Activated CD8-positive, alpha-beta T cell treated with anti-CD3 and anti-CD28 coated beads for 36 hours (primary cell): ENCODE data around the gene RNPS1. TPM values are rescaled to one million over a fixed set of nuclear protein-coding genes. Genes with fewer than 3 reads are reported as not detected.

Experiments used
- ATAC-seq: fragments of 200-7000 bp; cut with Tn5 transposase; one replicate; pipeline ENCODE4 v1.10.0; 2021; ENCODE audit warnings: mild to moderate bottlenecking, moderate library complexity
- CTCF ChIA-PET: fragments of 350-600 bp; sonication (Branson Sonifier 250); formaldehyde crosslinking; loops from one replicate; lab custom pipeline; 2021; ENCODE audit warnings: antibody characterized with exemption; lab: Charles Lee
- POLR2A ChIA-PET: fragments of 350-600 bp; sonication (Branson Sonifier 250); formaldehyde crosslinking; loops from one replicate; lab custom pipeline; 2021; ENCODE audit warnings: antibody characterized with exemption; lab: Charles Lee
- DNase-seq: peaks from one replicate; pipeline ENCODE4 v3.0.0-alpha.2; 2020
- H3K27ac Mint-ChIP-seq: one replicate; pipeline ENCODE4 v1.8.0; 2021; ENCODE audit warnings: mild to moderate bottlenecking, mixed read lengths
- H3K27me3 Mint-ChIP-seq: one replicate; pipeline ENCODE4 v1.8.0; 2021; ENCODE audit warnings: mixed read lengths
- H3K36me3 Mint-ChIP-seq: one replicate; pipeline ENCODE4 v1.8.0; 2021; ENCODE audit warnings: low read depth, mixed read lengths
- H3K4me1 Mint-ChIP-seq: one replicate; pipeline ENCODE4 v1.8.0; 2021; ENCODE audit warnings: low read depth, mixed read lengths
- H3K4me3 Mint-ChIP-seq: one replicate; pipeline ENCODE4 v1.8.0; 2021; ENCODE audit warnings: mild to moderate bottlenecking, moderate library complexity, mixed read lengths
- H3K9me3 Mint-ChIP-seq: one replicate; pipeline ENCODE4 v1.8.0; 2021; ENCODE audit warnings: mixed read lengths
- intact Hi-C: fragments of 100-400 bp; cut with micrococcal nuclease; formaldehyde crosslinking; loops from one replicate; pipeline ENCODE4 v1.10.0; 2022
- total RNA-seq, 2 experiments: library from RNA; stranded (reverse); gene quantifications; one replicate each; pipeline ENCODE4 v1.2.3, GENCODE V29; 2021
- TF ChIP-seq, protein P1 (sequence below): fragments of 200-600 bp; IDR thresholded peaks from one replicate; pipeline ENCODE4 v1.8.0; 2022; ENCODE audit warnings: antibody characterized with exemption, mild to moderate bottlenecking

The RNPS1 gene
- total RNA-seq, 2 experiments from 2014 or later: 334 to 358 TPM

DNA sequence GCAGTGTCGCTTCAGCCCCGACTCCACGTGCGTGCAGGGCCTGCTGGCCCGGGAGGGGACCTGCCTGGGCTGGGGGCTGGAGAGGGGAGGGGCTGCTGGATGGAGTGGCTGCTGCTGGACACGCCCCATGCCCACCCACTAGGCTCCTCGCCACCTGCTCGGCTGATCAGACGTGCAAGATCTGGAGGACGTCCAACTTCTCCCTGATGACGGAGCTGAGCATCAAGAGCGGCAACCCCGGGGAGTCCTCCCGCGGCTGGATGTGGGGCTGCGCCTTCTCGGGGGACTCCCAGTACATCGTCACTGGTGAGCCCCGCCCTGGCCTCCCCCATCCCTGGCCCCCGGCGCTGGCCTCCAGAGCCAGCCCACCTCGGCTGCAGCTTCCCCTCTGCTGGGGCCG lies 59.6 kb downstream of the RNPS1 start:
- TF ChIP-seq, protein P1, sequence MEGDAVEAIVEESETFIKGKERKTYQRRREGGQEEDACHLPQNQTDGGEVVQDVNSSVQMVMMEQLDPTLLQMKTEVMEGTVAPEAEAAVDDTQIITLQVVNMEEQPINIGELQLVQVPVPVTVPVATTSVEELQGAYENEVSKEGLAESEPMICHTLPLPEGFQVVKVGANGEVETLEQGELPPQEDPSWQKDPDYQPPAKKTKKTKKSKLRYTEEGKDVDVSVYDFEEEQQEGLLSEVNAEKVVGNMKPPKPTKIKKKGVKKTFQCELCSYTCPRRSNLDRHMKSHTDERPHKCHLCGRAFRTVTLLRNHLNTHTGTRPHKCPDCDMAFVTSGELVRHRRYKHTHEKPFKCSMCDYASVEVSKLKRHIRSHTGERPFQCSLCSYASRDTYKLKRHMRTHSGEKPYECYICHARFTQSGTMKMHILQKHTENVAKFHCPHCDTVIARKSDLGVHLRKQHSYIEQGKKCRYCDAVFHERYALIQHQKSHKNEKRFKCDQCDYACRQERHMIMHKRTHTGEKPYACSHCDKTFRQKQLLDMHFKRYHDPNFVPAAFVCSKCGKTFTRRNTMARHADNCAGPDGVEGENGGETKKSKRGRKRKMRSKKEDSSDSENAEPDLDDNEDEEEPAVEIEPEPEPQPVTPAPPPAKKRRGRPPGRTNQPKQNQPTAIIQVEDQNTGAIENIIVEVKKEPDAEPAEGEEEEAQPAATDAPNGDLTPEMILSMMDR: no peak
- peaks cover 31% of the 10 kb centered on the region for H3K4me1 Mint-ChIP-seq
- H3K27ac Mint-ChIP-seq: no peak overlapping the region
- intact Hi-C loops: no loop called here
- no peak for ATAC-seq
- peaks cover 40% of the 10 kb centered on the region for H3K36me3 Mint-ChIP-seq
- POLR2A ChIA-PET: interaction anchor here (2.4 to 10.2 kb wide), 2 partner anchors 43 to 53 kb away, joined by 7 to 95 read pairs; partner anchors contain the start of genes ECI1 and TRAF7
- no peak for DNase-seq
- H3K27me3 Mint-ChIP-seq: no peaks in the 10 kb centered on the region
- no peaks in the 10 kb centered on the region for H3K9me3 Mint-ChIP-seq
- CTCF ChIA-PET: no interaction called here
- no peak overlapping the region for H3K4me3 Mint-ChIP-seq

DNA sequence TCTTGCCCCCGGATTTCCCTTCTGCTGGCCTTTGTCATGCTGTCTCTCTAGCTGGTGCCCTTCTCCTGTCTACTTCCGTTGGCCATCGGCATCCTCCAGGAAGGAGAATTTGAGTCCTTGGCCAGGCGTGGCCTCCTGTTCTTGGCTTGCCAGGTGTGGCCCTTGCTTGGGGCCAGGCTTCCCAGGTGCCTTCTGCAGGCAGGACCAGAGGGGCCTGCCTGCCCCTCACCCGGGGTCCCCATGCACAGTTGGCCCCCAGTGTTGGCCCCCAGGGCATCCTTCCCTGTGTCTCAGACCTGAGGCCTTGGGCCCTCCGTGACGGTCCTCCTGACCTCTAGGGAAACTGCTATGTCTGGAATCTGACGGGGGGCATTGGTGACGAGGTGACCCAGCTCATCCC lies 60.1 kb downstream of the RNPS1 start:
- peak overlapping the region; percentile 57 for H3K27ac Mint-ChIP-seq
- intact Hi-C loops: no loop called here
- peak overlapping the region; percentile 88 for H3K4me3 Mint-ChIP-seq
- ChIA-PET POLR2A (interaction anchor here (1.3 to 10.2 kb wide), 3 partner anchors 44 to 243 kb away, joined by 3 to 95 read pairs (median 7); partner anchors contain the start of genes ECI1, RPS2 and TRAF7), CTCF (no interaction called here)
- no peak for ATAC-seq
- TF ChIP-seq, protein P1: no peak
- H3K36me3 Mint-ChIP-seq: peaks cover 38% of the 10 kb centered on the region
- no peaks in the 10 kb centered on the region for H3K27me3 Mint-ChIP-seq
- no peaks in the 10 kb centered on the region for H3K9me3 Mint-ChIP-seq
- no peak for DNase-seq
- peaks cover 26% of the 10 kb centered on the region for H3K4me1 Mint-ChIP-seq

DNA sequence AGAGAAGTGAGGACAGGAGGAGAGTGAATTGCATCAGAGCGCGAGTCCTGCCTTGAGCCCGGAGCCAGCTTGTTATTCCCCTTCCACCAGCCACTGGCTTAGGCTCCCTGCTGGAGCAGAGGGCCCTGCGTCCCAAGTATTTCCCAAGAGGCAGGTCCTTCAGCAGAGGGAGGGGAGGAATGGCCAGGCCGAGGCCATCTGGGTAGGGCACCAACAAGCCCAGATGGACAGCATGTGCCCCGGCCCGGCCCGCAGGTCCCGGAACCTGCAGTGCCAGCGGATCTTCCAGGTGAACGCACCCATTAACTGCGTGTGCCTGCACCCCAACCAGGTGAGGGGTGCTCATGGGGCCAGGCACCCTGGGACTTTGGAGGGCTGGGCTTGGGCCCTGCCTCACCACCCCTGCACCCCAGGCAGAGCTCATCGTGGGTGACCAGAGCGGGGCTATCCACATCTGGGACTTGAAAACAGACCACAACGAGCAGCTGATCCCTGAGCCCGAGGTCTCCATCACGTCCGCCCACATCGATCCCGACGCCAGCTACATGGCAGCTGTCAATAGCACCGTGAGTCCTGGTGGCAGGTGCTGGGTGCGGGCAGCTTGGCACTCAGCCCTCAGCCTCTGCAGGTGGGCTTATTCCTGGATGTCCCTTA lies 61.0 kb downstream of the RNPS1 start:
- ChIA-PET POLR2A (interaction anchor here (0.6 to 10.2 kb wide), 8 partner anchors 10 to 242 kb away, joined by 3 to 95 read pairs (median 6); partner anchors contain the start of genes CASKIN1, E4F1, ECI1 and RPS2), CTCF (interaction anchor here (1.3 to 1.8 kb wide), 3 partner anchors 7 to 184 kb away, joined by 4 to 5 read pairs (median 4); partner anchors contain the start of gene PGP)

DNA sequence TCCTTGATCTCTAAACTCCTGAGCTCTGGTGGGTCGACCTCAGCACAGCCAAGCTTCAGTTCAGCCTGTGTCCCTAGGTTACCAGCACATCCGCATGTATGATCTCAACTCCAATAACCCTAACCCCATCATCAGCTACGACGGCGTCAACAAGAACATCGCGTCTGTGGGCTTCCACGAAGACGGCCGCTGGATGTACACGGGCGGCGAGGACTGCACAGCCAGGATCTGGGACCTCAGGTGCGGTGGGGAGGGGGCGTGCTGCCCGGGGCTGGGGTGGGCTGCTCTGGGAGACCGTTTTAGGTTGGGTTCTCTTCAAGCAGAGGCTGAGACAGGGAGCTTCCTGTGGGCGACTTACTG lies 61.5 kb downstream of the RNPS1 start:
- TF ChIP-seq, protein P1: no peak
- Mint-ChIP-seq H3K4me1 (peaks cover 17% of the 10 kb centered on the region), H3K27ac (peak overlapping the region; percentile 87), H3K36me3 (peaks cover 27% of the 10 kb centered on the region), H3K9me3 (no peaks in the 10 kb centered on the region), H3K4me3 (peak overlapping the region; percentile 88), H3K27me3 (no peaks in the 10 kb centered on the region)
- POLR2A ChIA-PET: interaction anchor here (0.7 to 10.2 kb wide), 8 partner anchors 10 to 241 kb away, joined by 3 to 95 read pairs (median 6); partner anchors contain the start of genes CASKIN1, ECI1, GFER and RPS2
- DNase-seq (no peak), ATAC-seq (no peak)
- intact Hi-C loops: no loop called here
- CTCF ChIA-PET: interaction anchor here (1.3 to 1.8 kb wide), 4 partner anchors 8 to 184 kb away, joined by 3 to 5 read pairs (median 4); partner anchors contain the start of gene PGP

More for the DNA sequence above, 61.0 kb downstream of the RNPS1 start:
- Mint-ChIP-seq H3K27ac (peak overlapping the region; percentile 87), H3K9me3 (no peaks in the 10 kb centered on the region), H3K36me3 (peaks cover 31% of the 10 kb centered on the region), H3K27me3 (no peaks in the 10 kb centered on the region), H3K4me1 (peaks cover 20% of the 10 kb centered on the region), H3K4me3 (peak overlapping the region; percentile 88)
- TF ChIP-seq, protein P1: no peak
- no peak for DNase-seq
- ATAC-seq: no peak
- intact Hi-C loops: no loop called here

DNA sequence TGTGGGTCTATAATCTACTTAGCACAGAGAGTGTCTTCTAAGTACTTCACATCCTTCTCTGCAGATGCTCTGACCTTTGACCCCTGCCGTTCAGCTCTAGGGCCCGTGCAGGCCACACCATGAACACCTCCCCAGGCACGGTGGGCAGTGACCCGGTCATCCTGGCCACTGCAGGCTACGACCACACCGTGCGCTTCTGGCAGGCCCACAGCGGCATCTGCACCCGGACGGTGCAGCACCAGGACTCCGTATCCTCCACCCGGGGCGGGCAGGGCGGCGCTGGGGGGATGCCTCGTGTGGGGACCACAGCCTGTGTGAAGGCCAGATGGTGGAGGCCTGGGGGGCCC lies 62.0 kb downstream of the RNPS1 start:
- TF ChIP-seq, protein P1: no peak
- Mint-ChIP-seq H3K4me3 (peak overlapping the region; percentile 88), H3K36me3 (peaks cover 27% of the 10 kb centered on the region), H3K9me3 (no peaks in the 10 kb centered on the region), H3K27ac (peak overlapping the region; percentile 87), H3K4me1 (peaks cover 17% of the 10 kb centered on the region), H3K27me3 (no peaks in the 10 kb centered on the region)
- DNase-seq (no peak), ATAC-seq (peak; percentile 22)
- intact Hi-C loops: no loop called here
- CTCF ChIA-PET: interaction anchor here (1.3 to 1.8 kb wide), 4 partner anchors 8 to 184 kb away, joined by 3 to 5 read pairs (median 4); partner anchors contain the start of gene PGP
- POLR2A ChIA-PET: interaction anchor here (0.7 to 10.2 kb wide), 9 partner anchors 9 to 221 kb away, joined by 3 to 95 read pairs (median 7); partner anchors contain the start of genes CASKIN1, ECI1, GFER and PGP
